HG03378 (cell line): ENCODE results near the gene SAXO1.
A peak's percentile ranks its signal among the peaks of the same experiment; 100 is the strongest.

Source experiments
- ATAC-seq: cut with Tn5 transposase; IDR thresholded peaks from one replicate; pipeline ENCODE4 v1.9.1; 2021; ENCODE audit warnings: mild to moderate bottlenecking, moderate library complexity; ENCODE audit not compliant: unreplicated experiment

Gene SAXO1, protein sequence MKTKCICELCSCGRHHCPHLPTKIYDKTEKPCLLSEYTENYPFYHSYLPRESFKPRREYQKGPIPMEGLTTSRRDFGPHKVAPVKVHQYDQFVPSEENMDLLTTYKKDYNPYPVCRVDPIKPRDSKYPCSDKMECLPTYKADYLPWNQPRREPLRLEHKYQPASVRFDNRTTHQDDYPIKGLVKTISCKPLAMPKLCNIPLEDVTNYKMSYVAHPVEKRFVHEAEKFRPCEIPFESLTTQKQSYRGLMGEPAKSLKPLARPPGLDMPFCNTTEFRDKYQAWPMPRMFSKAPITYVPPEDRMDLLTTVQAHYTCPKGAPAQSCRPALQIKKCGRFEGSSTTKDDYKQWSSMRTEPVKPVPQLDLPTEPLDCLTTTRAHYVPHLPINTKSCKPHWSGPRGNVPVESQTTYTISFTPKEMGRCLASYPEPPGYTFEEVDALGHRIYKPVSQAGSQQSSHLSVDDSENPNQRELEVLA

GRCh38 chr9:19033015-19033414, at the start of gene SAXO1:
Gene SAXO1, minus strand, starts transcription at chr9:19033209. Its CDS starts 301 bp downstream, at chr9:19032908.
- no peak for ATAC-seq

- no peak for ATAC-seq
Measured at GRCh38 chr9:19074836-19075235, 41.8 kb upstream of the SAXO1 start.

DNA sequence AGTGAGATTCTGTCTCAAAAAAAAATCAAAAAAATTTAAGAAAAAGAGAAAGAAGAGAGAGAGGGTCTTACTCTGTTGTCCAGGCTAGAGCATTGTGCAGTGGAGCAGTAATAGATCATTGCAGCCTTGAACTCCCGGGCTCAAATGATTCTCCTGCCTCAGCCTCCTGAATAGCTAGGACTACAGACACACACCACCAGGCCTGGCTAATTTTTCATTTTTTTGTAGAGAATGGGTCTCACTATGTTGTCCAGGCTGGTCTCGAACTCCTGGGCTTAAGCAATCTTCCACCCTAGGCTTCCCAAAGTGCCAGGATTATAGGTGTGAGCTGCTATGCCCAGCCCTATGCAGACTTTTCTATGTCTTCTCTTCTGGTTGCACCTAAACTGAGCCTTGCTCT, 41.2 kb upstream of the SAXO1 start:
- ATAC-seq, result no peak

DNA sequence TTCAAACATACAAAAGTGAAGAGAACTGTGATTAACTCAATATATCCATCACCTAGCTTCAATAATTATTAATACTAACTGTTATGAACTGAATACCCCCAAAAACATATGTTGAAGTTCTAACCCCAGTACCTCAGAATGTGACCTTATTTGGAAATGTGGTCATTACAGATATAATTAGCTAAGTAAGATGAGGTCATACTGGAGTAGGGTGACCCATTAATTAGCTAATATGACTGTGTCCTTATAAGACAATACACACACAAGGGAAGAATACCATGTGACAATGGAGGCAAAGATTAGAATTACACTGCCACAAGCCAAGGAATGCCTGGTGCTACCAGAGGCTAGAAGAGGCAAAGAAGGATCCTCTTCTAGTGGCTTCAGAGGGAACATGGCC, 24.0 kb upstream of the SAXO1 start:
- no peak for ATAC-seq

DNA sequence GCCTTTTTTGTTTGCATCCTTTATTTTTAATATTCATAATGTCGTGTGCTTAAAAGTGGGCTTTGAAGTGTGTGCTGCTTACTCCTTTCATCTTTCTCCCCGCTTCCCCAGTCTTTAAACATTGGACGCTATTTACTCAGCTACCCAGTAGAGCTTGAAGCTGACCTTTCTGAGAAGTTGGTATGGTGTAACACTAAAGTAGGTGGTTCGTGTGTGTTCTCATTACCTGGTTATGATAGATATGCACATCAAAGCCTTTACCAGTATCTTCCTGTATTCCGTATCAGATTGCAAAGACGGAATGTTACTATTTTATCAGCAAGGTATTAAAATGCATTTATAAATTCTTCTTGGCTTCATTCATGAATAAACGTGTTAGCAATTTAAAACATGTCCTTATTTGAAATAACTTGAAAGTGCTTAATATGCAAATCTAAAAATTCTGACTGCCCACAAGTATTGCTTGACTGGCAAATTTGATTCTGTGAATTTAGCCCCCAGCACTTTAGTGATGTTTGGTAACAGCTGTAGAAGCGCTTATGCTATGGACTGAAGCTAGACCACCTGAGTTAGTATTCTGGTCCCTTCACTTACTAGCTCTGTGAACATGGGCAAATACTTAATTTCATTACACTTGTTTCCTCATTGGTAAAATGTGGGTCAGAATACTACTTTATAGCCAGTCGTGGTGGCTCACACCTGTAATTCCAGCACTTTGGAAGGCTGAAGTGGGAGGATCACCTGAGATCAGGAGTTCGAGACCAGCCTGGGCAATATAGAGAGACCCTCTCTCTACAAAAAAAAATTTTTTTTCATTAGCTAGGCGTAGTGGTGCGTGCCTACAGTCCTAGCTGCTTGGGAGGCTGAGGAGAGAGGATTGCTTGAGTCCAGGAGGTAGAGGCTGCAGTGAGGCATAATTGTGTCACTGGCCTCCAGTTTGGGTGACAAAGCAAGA, 17.9 kb upstream of the SAXO1 start:
- ATAC-seq, result no peak

GRCh38 chr9:19049917-19050636, 17.1 kb upstream of the SAXO1 start:
- no peak for ATAC-seq

- peak; percentile 90 for ATAC-seq
Measured at GRCh38 chr9:19048966-19049916, 16.2 kb upstream of the SAXO1 start, which contains the start of gene RRAGA. Gene RRAGA, plus strand, starts transcription at chr9:19049427. Its CDS starts 233 bp downstream, at chr9:19049660.

DNA sequence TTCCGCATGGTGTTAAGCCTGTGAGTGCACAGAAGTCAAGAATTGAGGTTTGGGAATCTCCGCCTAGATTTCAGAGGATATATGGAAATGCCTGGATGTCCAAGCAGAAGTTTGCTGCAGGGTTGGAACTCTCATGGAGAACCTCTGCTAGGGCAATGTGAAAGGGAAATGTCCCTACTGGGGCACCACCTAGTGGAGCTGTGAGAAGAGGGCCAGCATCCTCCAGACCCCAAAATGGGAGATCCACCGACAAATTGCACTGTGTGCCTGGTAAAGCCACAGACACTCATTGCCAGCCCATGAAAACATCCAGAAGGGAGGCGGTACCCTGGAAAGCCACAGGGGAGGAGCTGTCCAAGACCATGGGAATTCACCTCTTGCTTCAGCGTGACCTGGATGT, 3.6 kb upstream of the SAXO1 start:
- no peak for ATAC-seq

DNA sequence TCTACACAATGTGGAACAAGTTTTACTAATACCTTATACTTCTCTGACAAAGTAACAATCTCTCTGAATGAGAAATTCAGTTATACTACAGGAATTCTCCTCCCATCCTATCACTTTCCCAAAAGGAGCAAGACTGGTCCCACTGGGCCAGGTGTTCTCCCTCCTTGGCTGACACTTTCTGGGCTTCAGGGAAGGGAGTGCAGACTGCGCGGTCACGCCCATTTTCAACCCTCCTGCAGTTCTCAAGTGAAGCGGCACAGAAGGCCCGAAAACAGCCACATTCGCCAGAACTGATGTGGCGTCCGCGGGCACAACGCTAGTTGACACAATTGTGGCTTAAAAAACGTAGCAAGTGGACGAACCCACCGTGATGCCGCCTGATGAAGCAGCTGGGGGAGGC, 603 bp downstream of the SAXO1 start:
- ATAC-seq, result no peak

- ATAC-seq, result peak; percentile 84
Measured at GRCh38 chr9:19030899-19031298, 2.1 kb downstream of the SAXO1 start.

- ATAC-seq, result peak; percentile 59
Measured at GRCh38 chr9:19028835-19029451, 4.1 kb downstream of the SAXO1 start.

GRCh38 chr9:19027825-19028224, 5.2 kb downstream of the SAXO1 start:
- no peak for ATAC-seq

DNA sequence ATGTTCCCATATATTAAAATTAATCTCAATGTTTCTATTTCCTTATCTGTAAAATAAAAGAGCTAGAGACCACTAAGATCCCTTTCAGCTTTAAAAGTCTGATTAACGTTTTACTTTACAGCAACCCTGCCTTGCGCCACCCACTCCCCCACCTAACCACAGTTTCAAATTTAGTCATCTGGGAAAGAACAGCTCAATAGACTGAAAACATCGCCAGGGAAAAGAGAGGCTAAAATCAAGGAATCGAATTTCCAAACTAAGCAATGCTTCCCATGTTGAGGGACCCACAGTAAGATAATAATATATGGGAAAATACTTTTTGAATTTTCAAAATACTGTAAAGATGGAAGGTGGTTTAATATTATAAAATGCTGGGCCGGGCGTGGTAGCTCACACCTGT, 6.6 kb downstream of the SAXO1 start:
- no peak for ATAC-seq

DNA sequence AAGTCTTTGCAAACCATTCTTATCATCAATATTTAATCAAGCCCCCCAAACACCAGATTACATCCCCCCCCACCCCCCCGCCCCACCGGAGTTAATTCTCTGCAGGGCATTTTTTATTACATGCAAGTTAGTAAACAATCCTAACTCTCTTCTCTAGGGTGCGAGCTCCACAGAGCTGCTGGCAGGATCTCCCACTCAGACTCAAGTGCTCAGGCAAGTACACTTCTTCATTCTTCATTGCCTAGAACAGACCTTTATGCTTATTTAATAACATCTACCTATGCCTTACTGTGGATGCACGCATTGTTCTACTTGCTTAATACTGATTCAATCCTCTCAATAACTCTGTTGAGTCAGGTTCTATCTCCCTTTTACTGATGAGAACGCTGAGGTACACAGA, 9.9 kb downstream of the SAXO1 start:
- ATAC-seq, result no peak

DNA sequence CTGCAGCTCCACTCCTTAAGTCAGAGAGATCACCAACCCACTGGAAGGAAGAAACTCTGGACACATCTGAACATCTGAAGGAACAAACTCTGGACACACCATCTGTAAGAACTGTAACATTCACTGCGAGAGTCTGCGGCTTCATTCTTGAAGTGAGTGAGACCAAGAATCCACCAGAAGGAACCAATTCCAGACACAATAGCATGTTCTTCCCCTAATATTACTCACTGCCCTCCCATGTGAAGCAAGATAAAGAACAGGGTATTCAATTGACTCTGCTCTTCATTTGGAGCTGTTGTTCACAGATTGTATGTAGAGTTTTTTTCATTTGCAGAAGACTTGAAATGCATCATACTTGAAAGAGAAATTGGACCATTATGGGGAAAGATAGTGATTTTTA, 10.8 kb downstream of the SAXO1 start:
- ATAC-seq, result peak; percentile 69

- ATAC-seq, result peak; percentile 9
Measured at GRCh38 chr9:19021649-19022048, 11.4 kb downstream of the SAXO1 start.

DNA sequence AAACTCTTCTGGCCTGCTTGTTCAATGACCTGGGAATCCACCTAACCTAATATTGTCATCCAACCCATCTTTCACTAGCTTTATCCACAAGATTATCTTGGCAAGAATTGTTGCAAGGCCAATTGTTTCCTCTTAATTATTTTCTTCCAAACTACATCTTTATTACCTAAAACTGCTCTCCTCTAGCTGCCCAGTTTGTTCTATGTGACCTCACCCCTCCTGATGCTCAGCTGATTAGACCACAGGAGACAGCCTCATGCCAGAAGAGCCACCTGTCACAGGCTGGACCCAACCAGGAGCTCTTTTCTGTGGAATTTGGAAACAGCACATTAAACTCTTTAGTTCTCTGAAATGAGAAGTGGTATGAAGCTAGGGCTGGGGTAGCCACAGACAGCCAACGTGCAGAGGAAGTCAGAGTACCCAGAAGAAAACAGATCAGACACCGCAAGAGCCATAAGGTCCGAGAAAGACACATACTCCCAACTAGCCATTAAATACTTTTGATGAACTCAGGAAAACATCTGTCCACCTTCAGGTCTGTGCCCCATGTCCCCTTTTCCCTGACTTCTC, 12.0 kb downstream of the SAXO1 start:
- no peak for ATAC-seq

DNA sequence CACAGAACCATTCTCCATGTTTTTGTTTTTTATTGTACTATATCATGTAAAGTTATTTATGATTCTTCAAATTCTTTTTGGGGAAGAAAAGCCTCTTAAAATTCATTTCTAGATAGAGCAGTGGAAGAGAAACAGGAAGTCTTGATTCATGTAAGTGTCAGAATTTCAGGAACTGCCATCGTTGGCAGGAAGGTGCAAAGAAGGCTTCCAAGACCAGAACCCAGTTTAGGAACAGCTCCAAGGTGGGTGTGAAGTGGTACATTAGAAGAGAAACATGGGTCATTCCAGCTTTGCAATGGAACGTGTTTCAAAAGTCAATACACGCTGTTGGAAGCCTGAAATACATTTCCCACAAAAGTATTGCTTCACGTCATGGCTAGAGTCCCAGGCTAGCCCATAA, 14.8 kb downstream of the SAXO1 start:
- no peak for ATAC-seq

GRCh38 chr9:19009391-19009965, 23.5 kb downstream of the SAXO1 start:
- ATAC-seq, result no peak
